ENCODE data around the gene RPUSD1.

RPUSD1 gene

DNA sequence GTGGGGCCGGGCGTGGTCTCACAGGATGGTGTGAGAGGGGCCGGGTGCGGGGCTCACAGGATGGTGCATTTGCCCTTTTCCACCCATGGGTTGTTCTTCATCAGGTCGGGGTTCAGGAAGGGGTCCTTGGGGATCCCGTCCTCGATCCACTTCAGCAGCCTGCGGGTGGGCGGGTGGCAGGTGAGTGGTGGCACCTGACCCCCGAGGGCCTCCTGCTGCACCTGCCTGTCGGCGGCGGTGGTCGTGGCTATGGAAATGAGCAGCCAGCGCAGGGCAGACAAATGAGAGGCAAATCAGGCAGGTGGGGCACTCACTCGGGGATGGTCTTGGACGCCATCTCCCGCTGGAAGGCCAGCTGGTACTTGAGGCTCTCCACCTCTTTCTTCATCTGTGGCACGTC is 10.5 kb upstream of the RPUSD1 start:
- no peak for DNase-seq (ENCODE audit: low spot score)

DNA sequence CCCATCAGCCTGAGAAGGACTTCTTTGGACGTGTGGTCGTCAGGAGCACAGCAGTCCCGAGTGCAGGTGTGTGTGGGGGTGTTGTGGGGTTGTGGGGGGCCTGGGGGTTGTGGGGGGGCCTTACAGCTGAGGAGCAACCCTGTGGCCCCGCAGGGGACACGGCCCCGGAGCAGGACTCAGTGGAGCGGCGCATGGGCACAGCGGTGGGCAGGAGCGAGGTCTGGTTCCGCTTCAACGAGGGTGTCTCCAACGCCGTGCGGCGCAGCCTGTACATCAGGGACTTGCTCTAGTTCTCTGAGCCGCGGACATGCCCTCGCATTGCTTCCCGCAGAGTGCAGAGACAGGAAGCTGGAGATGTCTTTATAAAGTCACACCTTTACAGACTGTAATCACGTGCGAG is 9.5 kb upstream of the RPUSD1 start:
- DNase-seq (ENCODE audit: low spot score) = no peak

DNA sequence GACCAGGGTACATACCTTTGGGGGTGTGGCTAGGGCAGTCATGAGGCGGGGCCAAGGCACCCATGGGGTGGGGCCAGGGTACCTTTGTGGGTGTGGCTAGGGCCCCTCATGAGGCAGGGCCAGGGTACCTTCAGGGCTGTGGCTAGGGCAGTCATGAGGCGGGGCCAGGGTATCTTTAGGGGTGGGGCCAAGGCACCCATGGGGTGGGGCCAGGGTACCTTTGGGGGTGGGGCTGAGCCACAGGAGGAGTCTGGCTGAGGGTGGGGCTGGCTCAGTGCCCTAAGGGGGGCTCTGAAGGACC is 8.9 kb upstream of the RPUSD1 start:
- no peak for DNase-seq (ENCODE audit: low spot score)

DNA sequence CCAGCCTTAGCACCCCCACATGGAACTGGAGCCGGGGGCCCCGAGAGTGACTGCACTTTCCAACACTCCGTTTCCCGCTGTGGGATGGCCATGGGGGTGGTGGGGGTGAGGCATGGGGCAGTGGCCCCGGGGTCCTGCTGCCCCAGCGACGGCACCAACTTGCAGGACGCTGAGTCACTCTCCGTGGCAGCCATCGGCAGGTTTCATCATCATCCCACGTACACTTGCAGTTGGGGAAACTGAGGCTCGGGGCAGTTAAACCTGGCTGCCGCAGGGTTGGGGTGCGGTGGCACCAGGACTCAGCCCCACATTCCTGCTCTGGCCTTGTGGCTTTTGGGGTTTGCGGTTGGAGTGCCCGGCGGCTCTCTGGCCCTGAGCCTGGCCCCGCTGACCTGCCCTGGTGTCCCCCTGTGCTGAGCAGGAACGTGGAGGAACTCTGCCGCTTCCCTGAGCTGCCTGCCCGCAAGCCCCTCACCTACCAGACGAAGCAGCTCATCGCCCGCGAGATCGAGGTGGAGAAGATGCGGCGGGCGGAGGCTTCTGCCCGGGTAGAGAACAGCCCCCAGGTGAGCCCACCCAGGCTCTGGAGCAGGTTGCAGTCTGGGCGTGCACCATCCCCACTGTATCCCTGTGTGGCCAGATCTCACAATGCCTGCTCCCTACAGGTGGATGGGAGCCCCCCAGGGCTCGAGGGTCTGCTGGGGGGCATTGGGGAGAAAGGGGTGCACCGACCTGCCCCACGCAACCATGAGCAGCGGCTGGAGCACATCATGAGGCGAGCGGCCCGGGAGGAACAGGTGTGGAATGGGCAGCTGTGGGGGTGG is 8.3 kb upstream of the RPUSD1 start:
- DNase-seq (ENCODE audit: low spot score) = no peak

DNA sequence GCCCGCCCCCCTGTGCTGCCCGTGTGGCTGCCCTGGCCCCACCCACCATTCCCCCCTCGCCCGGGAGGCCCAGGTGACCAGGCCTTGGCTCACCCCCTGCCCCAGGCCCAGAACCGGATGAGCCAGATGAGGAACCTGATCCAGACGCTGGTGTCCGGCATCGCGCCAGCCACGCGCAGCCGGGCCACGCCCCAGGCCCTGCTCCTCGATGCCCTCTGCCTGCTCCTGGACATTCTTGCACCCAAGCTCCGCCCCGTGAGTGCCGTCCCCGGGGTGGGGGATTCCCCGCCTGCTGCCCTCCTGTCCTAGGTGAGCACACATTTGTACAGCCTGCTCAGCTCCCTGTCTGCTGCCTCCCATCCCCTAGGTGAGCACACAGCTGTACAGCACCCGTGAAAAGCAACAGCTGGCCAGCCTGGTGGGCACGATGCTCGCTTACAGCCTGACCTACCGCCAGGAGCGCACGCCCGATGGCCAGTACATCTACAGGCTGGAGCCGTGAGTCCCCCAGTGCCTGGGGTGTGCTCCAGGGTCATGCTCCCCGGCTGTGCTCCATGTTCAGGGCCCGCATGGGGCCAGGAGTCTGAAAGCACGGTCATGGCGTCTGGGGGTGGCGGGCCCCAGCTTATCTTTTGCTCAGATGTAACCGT is 7.5 kb upstream of the RPUSD1 start:
- no peak for DNase-seq (ENCODE audit: low spot score)

DNA sequence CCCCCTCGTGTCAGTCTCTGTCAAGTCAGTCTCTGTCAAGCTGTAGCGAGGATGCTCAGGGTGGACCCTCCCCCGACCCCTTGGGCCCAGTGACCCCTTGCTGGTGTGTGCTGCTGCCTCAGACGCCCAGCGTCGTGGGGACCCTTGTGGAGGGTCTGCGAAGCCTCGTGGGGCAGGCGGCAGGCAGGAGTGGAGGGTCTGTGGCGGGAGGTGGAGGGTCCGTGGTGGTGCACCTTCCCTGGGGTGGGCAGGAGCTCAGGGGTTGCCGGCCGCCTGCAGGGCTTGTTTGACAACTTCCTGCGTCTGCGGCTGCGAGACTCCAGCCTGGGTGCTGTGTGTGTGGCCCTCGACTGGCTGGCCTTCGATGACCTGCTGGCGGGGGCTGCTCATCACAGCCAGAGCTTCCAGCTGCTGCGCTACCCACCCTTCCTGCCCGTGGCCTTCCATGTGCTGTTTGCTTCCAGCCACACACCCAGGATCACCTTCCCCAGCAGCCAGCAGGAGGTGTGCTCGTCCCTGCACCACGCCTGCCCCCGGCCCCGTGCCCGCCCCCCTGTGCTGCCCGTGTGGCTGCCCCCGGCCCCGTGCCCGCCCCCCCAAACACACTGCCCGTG is 6.8 kb upstream of the RPUSD1 start:
- no peak for DNase-seq (ENCODE audit: low spot score)

DNA sequence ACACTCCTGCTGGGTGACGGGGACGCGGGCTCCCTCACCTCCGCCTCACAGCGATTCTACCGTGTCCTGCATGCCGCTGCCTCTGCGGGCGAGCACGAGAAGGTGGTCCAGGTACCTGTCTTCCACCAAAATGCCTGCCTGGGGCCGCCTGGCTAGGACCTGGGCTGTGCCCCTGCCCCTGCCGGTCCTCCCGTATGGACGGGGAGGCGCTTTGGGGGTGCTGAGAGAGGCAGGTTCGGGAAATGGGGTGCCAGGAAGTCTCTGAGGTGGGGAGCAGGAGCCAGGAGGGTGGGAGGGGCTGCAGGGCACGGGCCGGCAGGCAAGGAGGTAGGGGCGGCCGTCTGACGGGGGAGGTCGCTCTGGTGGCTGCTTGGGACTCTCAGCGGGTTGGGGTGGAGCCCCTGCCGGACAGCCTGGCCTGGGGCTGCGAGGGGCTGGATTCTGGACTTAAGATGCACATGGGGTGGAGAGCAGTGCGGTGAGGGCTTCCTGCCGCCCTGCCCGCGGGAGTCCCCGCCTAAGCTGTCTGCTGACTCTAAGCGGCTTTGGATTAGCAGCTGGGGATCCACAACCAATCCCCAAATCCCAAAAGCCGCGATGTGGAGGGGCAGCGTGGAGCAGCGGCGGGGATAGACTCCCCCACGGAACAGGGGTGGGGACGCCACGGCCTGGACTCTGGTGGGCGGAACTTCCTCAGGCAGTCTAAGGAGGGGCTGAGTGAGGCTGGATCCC is 6.1 kb upstream of the RPUSD1 start:
- no peak for DNase-seq (ENCODE audit: low spot score)

DNA sequence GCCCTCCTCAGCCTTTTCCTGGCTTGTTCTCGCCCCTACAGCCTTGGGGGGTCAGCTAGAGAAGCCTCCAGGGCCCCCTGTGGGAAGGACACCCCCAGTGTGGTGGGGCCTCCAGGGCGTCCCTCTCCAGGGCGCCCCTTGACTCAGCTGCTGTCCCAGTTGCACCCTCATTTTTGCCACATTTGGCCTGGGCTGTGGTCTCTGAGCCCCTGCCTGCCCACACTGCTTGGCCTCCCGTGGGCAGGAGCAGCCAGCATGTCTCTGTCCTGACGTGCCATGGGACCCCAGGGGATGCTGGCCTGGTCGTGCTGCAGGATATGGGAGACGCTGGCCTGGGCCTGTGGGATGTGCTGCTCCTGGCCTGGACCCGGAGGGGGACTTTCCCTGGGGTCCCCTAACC is 5.2 kb upstream of the RPUSD1 start:
- DNase-seq (ENCODE audit: low spot score) = no peak

DNA sequence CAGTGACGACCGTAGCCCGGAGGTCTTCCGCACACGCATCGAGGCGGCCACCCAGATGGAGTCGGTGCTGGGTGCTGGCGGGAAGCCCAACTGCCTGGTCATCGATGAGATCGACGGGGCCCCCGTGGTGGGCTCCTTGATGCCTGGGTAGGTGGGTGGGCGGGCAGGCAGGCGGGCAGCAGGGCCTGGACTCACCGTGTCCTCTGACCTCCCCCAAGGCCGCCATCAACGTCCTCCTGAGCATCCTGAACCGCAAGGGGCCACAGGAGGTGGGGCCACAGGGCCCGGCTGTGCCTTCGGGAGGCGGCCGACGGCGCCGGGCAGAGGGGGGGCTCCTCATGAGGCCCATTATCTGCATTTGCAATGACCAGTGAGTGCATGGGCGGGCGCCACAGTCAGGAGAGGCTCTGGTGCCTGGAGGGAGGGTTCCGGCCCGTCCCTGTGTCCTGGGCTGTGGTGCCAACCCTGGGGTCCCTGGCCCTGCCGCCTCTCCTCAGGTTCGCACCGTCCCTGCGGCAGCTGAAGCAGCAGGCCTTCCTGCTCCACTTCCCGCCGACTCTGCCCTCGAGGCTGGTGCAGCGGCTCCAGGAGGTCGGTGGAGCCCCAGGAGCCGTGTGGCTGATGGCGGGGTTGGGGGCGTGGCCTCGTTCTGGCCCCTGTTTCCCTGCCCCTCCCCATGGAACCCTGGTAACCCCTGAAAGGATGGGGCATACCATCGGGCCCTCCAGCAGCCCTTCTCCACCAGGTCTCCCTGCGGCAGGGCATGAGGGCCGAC is 4.2 kb upstream of the RPUSD1 start:
- no peak for DNase-seq (ENCODE audit: low spot score)

DNA sequence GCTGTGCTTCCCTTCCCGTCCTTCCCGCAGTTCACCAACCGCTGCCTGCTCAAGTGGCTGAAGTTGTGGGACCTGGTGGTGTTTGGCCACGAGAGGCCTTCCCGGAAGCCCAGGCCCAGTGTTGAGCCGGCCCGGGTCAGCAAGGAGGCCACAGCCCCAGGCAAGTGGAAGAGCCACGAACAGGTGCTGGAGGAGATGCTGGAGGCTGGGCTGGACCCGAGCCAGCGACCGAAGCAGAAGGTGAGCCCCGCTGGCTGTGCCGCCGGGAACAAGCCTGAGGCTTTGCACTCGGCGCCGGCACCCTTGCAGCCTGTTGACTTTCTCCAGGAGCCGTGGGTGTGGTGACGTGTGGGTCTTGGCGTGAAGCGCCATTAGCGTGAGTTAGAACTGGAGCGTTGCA is 3.0 kb upstream of the RPUSD1 start:
- DNase-seq (ENCODE audit: low spot score) = no peak

DNA sequence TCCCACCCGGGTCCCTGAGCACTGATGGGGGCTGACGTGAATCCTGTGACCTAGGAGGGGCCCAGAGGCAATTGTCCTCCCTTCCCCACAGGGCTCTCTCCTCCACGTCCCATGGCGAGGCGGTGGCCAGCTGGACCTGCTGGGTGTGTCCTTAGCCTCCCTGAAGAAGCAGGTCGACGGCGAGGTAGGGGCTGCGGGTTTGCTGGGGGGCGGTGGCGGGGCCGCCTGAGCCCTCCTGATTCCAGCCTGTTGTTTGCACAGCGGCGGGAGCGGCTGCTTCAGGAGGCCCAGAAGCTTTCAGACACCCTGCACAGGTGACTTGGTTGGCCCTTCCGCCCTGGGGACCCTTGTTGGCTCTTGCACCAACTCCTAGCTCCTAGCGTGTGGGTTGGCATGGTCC is 1.9 kb upstream of the RPUSD1 start:
- DNase-seq (ENCODE audit: low spot score) = no peak

DNA sequence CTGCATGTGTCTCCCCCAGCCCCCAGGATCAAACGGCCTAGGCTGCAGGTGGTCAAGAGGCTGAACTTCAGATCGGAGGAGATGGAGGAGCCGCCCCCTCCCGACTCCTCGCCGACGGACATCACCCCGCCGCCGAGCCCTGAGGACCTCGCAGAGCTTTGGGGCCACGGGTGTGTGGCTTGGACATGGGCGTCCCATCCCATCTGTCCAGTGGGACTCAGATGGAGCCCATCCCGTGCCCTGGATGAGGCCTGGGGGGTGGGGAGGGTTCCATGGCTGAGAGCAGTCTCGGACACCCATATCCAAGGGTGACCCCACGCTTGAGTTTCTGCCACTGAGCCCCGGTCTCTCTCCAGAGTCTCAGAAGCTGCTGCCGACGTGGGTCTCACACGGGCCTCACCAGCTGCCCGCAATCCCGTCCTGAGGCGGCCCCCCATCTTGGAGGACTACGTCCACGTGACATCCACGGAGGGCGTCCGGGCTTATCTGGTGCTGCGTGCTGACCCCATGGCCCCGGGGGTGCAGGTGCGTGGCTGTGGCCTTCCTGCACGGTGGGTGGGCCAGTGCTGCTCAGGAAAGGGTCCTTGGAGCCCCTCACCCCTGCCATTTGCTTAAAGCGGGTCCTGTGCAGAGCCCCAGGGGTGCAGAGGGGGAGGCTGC is 1.1 kb upstream of the RPUSD1 start:
- DNase-seq (ENCODE audit: low spot score) = no peak

DNA sequence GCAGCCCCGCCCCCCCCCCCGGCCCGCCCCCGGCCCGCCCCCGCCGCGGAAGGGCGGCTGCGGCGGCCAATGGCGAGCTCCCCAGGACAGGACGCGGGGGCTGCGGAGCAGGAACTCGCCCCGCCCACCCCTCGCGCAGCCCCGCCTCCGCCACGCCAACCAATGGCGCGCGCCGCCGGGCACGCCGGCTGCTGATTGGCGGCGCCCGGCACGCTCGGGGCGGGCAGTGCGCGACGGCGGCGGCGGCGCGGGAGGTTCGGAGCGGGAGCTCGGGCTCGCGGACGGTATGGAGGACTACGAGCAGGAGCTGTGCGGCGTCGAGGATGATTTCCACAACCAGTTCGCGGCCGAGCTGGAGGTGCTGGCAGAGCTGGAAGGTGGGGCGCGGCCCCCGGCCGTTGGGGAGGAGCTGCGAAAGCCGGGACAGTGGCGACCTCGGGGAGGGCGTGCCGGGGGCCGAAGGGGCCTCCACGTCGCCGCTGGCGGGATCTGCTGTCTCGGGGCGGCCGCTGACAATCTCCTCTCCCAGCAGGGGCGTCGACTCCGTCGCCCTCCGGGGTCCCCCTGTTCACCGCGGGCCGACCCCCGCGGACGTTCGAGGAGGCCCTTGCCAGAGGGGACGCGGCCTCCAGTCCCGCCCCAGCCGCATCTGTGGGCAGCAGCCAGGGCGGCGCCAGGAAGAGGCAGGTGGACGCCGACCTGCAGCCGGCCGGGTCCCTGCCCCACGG is 382 bp upstream of the RPUSD1 start, which contains the start of gene CHTF18:
Gene CHTF18, plus strand, starts transcription at position 222 of the 728 bp plus-strand sequence. Its CDS starts 65 bp downstream, at position 287.
- DNase-seq (ENCODE audit: low spot score) = peak; percentile 100

DNA sequence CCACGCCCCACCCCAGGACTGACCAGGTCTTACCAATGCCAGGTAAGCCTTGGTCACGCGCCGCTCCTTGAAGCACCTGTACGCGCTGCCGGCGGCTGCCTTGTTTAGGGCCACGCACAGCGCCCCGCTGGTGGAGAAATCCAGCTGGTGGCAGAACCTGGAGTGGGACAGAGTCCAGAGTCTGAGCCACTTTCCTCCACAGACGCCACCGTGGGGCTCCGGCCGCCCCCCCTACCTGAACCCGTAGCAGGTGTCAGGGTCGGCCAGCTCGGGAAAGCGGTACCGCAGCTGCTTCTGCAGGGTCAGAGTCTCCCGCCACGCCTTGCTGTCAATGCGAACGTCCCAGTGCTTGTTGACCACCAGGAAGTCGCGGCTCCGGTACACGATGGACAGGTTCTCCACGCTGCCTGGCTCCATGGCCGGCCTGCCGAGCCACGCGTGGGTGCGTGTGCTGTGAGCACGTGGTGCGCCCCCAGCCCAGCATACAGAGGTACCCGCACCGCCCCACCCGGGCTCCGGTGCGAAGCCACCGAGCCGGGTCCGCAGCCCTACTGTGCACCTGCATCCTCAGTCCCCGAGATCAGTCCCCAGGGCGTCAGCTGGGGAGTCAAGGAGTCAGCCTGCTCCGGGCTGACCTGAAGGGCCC is 737 bp downstream of the RPUSD1 start:
- no peak for DNase-seq (ENCODE audit: low spot score)

DNA sequence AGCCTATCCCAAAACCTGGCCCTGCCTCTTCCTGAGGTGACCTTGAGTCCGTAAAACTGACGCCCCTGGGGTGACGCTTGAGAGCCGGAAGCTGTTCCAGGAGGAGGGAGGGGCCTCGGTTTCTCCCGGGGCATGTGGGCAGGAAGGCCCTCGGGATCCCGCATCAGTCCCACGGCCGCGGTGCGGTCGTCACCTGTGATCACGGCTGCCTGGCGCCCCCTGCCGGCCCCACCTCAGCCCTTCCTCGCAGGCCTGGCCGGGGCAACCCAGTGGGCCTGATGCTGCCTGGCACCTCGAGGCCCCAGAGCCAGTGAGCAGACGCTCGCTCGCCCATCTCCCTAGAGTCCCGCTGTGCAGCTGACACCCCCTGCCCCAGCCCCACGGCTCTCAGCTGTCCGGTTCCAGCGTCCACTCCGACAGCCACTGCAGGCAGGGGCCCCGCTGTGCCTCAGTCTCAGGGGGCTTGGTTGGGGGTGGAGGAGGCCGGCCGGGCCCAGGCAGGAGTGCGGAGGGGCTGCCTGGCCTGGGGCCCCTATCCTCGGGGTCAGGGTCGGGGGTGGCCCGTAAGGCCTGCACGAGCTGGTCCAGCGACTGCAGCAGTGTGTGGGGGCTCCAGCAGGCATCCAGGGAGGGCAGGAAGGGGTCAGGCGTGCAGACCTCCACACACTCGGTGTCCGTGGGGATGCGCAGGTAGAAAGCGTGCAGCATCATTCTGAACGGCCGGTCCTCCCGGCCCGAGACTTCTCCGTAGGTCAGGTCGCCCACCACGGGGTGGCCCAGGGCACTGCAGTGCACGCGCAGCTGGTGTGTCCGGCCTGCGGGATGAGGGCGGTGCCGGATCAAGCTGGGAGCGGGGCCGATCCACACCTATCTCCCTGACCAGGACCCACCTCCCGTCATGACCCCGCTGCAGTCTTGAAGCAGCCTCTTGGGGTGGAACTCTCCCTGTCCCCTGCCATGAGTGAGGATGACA is 2.3 kb downstream of the RPUSD1 start:
- peak; percentile 74 for DNase-seq (ENCODE audit: low spot score)

DNA sequence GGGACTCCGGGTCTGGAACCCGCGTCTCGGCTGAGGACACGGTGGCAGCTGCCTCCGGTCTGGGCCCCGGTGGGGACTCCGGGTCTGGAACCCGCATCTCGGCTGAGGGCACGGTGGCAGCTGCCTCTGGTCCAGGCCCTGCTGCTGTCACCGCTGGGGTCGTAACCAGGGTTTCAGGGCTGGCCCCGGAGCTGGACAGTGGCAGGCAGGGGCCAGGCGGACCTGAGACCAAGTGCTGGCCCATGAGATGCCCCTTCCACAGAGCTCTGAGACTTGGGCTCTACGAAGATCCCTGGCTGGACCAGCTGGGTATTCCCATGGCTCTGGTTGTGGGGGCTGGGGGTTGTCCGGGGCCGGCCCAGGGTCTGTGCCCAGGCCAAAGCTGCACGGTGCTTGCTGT is 3.8 kb downstream of the RPUSD1 start:
- DNase-seq (ENCODE audit: low spot score) = no peak

DNA sequence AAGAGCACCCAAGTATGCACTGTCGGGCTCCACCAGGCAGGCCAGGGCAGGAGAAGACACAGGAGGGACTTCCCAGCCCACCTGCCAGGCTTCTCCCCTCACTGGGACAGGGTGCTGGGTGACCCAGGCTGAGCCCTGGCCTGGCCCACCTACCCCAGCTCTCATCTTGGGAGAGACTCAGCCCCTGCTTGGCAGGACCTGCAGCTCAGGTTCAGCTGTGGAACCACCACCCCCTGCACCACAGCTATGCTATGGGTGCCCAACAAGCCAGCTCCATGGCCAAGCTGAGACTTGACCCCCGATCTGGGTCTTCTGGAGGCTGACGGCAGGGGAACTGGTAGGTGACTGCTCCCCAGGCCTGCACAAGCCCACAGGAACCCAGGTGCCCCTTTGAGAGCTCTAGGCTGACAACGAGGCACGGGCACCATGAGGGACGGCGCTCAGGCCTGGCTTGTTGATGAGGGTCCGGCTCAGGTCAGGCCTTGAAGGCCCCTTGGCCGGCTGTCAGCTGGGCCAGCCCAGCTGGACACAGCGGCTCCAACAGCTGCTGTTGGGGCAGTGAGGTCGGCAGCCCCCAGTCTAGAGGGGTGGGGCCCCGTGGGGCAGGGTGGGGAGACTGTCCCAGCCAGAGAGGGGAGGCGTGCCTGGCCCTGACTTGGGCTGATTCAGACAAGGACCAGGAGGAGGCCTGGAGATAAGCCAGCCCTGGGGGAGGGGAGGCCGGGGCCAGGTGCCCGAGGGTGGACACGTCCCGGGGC is 4.6 kb downstream of the RPUSD1 start:
- DNase-seq (ENCODE audit: low spot score) = no peak

DNA sequence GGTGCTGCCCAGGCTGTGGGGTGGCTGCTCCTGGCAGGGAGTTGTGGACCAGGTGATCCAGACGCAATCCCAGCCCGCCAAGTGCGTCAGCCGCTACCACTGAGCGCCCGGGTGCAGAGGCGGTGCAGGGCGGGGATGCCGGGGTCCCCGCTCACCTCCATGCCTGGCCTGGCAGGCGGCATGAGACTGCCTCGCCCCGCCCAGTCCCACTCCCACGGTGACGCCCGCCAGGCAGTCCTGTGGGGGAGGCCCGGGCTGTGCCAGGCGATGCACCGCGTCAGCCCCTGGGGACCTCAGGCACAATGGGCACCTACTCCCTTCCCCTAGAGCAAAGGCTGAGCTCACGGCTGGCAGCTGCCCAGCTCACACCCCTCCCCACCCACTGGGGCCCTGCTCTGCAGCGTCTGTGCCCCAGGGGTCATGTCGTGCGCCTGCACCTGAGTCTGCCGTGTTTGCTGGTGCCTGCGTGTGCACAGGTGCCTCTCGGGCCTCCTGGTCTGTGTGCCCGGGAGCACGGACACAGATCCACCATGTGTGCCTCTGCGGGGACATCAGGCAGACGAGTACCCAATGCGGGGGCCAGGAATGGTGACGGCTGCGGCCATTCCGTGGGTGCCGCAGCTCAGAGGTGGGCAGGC is 5.3 kb downstream of the RPUSD1 start:
- no peak for DNase-seq (ENCODE audit: low spot score)
